Endodermal cell (in vitro differentiated cells): ENCODE measurements around the gene PRIM2. TPM values are rescaled to one million over a fixed set of nuclear protein-coding genes. Genes with fewer than 3 reads are reported as not detected.

Experiments
- DNase-seq: peaks from one replicate; pipeline ENCODE4 v3.0.0-alpha.2; 2017
- H3K27ac ChIP-seq: 2 replicates; pipeline ENCODE4 v1.5.1; 2013; ENCODE audit warnings: mild to moderate bottlenecking, low read depth, low read length, moderate library complexity
- H3K27me3 ChIP-seq: 2 replicates; pipeline ENCODE4 v1.6.1; 2013; ENCODE audit warnings: mild to moderate bottlenecking, low read length, moderate library complexity; ENCODE audit not compliant: insufficient read depth, control insufficient read depth, poor library complexity, severe bottlenecking
- H3K36me3 ChIP-seq: 2 replicates; pipeline ENCODE4 v1.7.0; 2013; ENCODE audit warnings: mild to moderate bottlenecking, low read length, moderate library complexity; ENCODE audit not compliant: control insufficient read depth, insufficient read depth
- H3K4me1 ChIP-seq: one replicate; pipeline ENCODE4 v1.7.0; 2013; ENCODE audit warnings: low read length; ENCODE audit not compliant: control insufficient read depth, insufficient read depth
- H3K4me3 ChIP-seq: 2 replicates; pipeline ENCODE4 v1.5.1; 2013; ENCODE audit warnings: mild to moderate bottlenecking, low read length, moderate library complexity
- H3K9ac ChIP-seq: 2 replicates; pipeline ENCODE4 v1.6.1; 2013; ENCODE audit warnings: mild to moderate bottlenecking, low read length, moderate library complexity; ENCODE audit not compliant: poor library complexity, severe bottlenecking; ENCODE audit errors: extremely low read depth
- H3K9me3 ChIP-seq: 2 replicates; pipeline ENCODE4 v1.6.1; 2013; ENCODE audit warnings: mild to moderate bottlenecking, low read length, moderate library complexity; ENCODE audit not compliant: control insufficient read depth
- H3K27ac Mint-ChIP-seq: 2 replicates; pipeline ENCODE4 v1.8.0; 2020; ENCODE audit warnings: mixed read lengths
- H3K27me3 Mint-ChIP-seq: 2 replicates; pipeline ENCODE4 v1.8.0; 2021; ENCODE audit warnings: mild to moderate bottlenecking, mixed read lengths; ENCODE audit not compliant: insufficient read depth
- H3K36me3 Mint-ChIP-seq: 2 replicates; pipeline ENCODE4 v1.8.0; 2020; ENCODE audit warnings: low read depth, mixed read lengths
- H3K4me1 Mint-ChIP-seq: 2 replicates; pipeline ENCODE4 v1.8.0; 2020; ENCODE audit warnings: mixed read lengths
- H3K4me3 Mint-ChIP-seq: 2 replicates; pipeline ENCODE4 v1.8.0; 2020; ENCODE audit warnings: mild to moderate bottlenecking, moderate library complexity, mixed read lengths
- H3K9me3 Mint-ChIP-seq: 2 replicates; pipeline ENCODE4 v1.8.0; 2020; ENCODE audit warnings: mild to moderate bottlenecking, mixed read lengths
- WGBS, 2 experiments: methylation state at CpG; one replicate each; pipeline versions ENCODE4 v1.1.5 to v1.1.7; 2013; ENCODE audit warnings: missing lambda C conversion rate in 2 of 2, mixed read lengths in 1 of 2; ENCODE audit not compliant: insufficient coverage in 1 of 2, insufficient read length in 1 of 2; 5-methylcytosine and 5-hydroxymethylcytosine counted together
- total RNA-seq, 2 donors: library from RNA; stranded (reverse); fragmentation: NEBNext Ultra II Directional in 1 of 2; extraction: Animal tissue kit (Norgen Biotek cat#: 25700) in 1 of 2; gene quantifications; 2 replicates in 1 of 2; 3 replicates in 1 of 2; pipeline ENCODE4 v1.2.1, GENCODE V29; 2021
- TF ChIP-seq, protein P1 (sequence below): fragments of 200-600 bp; sonication (generic); conservative IDR thresholded peaks from 2 replicates; pipeline ENCODE4 v1.5.0; 2021; ENCODE audit warnings: antibody characterized with exemption, mild to moderate bottlenecking

The PRIM2 gene
- total RNA-seq, 2 donors from 2014 or later: 30.9 to 43.1 TPM

DNA sequence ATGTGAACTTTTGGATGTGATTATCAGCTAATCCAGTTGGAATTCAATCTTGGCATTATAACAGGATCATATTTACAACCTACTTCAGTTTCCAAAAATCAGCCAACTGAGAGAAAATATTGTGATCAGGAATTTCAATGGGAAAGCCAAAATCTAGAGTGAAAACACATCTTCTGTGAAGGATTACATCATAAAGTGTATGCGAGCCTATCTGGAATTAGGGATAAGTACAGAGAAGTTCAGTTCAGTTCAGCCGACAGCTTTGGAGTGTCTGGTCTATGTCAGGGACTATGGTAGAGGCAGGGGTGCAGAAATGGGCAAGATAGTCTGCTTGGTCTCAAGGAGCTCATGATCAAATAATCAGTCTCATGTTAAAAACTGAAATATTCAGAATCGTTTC lies 12.3 kb upstream of the PRIM2 start:
- WGBS, 2 experiments: 93 to 97% methylated on average over 3 of the region's 3 CpGs
- Mint-ChIP-seq H3K27ac (no peak overlapping the region), H3K27me3 (peaks cover 2% of the 10 kb centered on the region), H3K36me3 (no peaks in the 10 kb centered on the region), H3K4me3 (no peak overlapping the region), H3K4me1 (no peaks in the 10 kb centered on the region), H3K9me3 (peaks cover 4% of the 10 kb centered on the region)
- no peaks in the 10 kb centered on the region for H3K27me3 ChIP-seq
- no peaks in the 10 kb centered on the region for H3K4me1 ChIP-seq
- H3K27ac ChIP-seq: no peak overlapping the region
- H3K36me3 ChIP-seq: no peaks in the 10 kb centered on the region
- no peak for DNase-seq
- H3K4me3 ChIP-seq: no peak overlapping the region
- H3K9ac ChIP-seq: no peak overlapping the region
- TF ChIP-seq, protein P1, sequence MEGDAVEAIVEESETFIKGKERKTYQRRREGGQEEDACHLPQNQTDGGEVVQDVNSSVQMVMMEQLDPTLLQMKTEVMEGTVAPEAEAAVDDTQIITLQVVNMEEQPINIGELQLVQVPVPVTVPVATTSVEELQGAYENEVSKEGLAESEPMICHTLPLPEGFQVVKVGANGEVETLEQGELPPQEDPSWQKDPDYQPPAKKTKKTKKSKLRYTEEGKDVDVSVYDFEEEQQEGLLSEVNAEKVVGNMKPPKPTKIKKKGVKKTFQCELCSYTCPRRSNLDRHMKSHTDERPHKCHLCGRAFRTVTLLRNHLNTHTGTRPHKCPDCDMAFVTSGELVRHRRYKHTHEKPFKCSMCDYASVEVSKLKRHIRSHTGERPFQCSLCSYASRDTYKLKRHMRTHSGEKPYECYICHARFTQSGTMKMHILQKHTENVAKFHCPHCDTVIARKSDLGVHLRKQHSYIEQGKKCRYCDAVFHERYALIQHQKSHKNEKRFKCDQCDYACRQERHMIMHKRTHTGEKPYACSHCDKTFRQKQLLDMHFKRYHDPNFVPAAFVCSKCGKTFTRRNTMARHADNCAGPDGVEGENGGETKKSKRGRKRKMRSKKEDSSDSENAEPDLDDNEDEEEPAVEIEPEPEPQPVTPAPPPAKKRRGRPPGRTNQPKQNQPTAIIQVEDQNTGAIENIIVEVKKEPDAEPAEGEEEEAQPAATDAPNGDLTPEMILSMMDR: no peak
- no peaks in the 10 kb centered on the region for H3K9me3 ChIP-seq

DNA sequence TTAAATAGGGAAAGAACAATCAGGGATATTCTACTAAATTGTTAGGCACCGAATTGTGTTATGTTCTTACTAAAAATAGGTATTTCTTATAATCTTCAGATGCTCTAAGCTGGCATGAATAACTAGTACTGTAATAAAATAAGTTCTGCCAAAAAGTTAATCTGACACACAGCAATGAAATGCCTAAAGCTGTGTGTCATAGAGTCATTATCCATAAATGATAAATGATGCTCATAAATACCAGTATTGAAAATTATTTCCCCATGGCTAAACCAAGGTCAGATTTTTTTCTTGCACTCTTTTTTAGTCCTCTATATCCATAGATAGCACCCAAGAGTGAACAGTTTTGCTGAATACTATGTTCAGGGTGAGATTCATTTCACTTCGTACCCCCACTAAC lies 11.7 kb upstream of the PRIM2 start:
- no peak for DNase-seq
- Histone ChIP-seq H3K4me3 (no peak overlapping the region), H3K4me1 (no peaks in the 10 kb centered on the region), H3K9ac (no peak overlapping the region), H3K9me3 (no peaks in the 10 kb centered on the region), H3K27me3 (no peaks in the 10 kb centered on the region), H3K36me3 (no peaks in the 10 kb centered on the region), H3K27ac (no peak overlapping the region)
- Mint-ChIP-seq H3K27ac (no peak overlapping the region), H3K4me1 (no peaks in the 10 kb centered on the region), H3K36me3 (peaks cover 2% of the 10 kb centered on the region), H3K4me3 (no peak overlapping the region), H3K27me3 (peaks cover 2% of the 10 kb centered on the region), H3K9me3 (peaks cover 10% of the 10 kb centered on the region)
- TF ChIP-seq, protein P1: no peak
- WGBS, 2 experiments: 89% methylated on average over 2 of the region's 2 CpGs; no CpG with 5 or more reads in 1 of the 2 experiments

DNA sequence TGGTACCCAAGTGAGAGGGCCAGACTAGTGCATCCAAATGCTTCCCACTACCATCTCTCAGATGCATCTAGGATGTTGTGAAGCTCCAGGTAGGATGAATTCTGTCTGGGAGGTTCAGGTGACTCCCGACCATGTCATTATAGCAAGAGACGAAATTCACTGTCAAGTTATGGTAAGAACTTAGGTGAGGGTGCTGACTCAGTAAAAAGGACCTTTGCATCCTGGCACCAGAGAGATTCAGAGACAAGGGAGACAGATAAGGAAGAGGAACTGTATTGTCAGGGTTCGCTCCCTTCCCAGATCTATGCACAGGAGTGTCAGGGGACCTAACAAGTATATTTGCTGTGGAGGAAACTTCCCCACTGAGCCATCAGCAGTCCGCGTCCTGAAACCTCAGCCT lies 11.2 kb upstream of the PRIM2 start:
- Histone ChIP-seq H3K4me3 (no peak overlapping the region), H3K36me3 (no peaks in the 10 kb centered on the region), H3K27ac (no peak overlapping the region), H3K4me1 (no peaks in the 10 kb centered on the region), H3K27me3 (no peaks in the 10 kb centered on the region), H3K9ac (no peak overlapping the region), H3K9me3 (no peaks in the 10 kb centered on the region)
- peaks cover 2% of the 10 kb centered on the region for H3K27me3 Mint-ChIP-seq
- TF ChIP-seq, protein P1: no peak
- WGBS, 2 experiments: 56 to 72% methylated on average over 3 to 5 of the region's 5 CpGs
- peaks cover 11% of the 10 kb centered on the region for H3K9me3 Mint-ChIP-seq
- no peak overlapping the region for H3K27ac Mint-ChIP-seq
- H3K36me3 Mint-ChIP-seq: peaks cover 2% of the 10 kb centered on the region
- DNase-seq: no peak
- H3K4me1 Mint-ChIP-seq: no peaks in the 10 kb centered on the region
- H3K4me3 Mint-ChIP-seq: no peak overlapping the region
